D721Med (cell line): ENCODE data around the gene GALNT10.

Experiments
- DNase-seq: peaks from one replicate; pipeline ENCODE4 v3.0.0; 2011; ENCODE audit warnings: low spot score; ENCODE audit not compliant: insufficient read length
- FAIRE-seq: peaks from 2 replicates; lab custom pipeline; 2011; peaks lifted over from hg19 to GRCh38; lab: Jason Lieb, UNC
- TF ChIP-seq, protein P1 (sequence below): IDR thresholded peaks from 2 replicates; pipeline ENCODE4 v1.5.1; 2012; ENCODE audit warnings: mild to moderate bottlenecking, control low read depth; ENCODE audit not compliant: insufficient read depth; ENCODE audit errors: missing control alignments

The GALNT10 gene

GRCh38 chr5:154193701-154194121, 3.2 kb downstream of the GALNT10 start:
- FAIRE-seq (no peak), DNase-seq (no peak)
- TF ChIP-seq, protein P1, sequence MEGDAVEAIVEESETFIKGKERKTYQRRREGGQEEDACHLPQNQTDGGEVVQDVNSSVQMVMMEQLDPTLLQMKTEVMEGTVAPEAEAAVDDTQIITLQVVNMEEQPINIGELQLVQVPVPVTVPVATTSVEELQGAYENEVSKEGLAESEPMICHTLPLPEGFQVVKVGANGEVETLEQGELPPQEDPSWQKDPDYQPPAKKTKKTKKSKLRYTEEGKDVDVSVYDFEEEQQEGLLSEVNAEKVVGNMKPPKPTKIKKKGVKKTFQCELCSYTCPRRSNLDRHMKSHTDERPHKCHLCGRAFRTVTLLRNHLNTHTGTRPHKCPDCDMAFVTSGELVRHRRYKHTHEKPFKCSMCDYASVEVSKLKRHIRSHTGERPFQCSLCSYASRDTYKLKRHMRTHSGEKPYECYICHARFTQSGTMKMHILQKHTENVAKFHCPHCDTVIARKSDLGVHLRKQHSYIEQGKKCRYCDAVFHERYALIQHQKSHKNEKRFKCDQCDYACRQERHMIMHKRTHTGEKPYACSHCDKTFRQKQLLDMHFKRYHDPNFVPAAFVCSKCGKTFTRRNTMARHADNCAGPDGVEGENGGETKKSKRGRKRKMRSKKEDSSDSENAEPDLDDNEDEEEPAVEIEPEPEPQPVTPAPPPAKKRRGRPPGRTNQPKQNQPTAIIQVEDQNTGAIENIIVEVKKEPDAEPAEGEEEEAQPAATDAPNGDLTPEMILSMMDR, result no peak

DNA sequence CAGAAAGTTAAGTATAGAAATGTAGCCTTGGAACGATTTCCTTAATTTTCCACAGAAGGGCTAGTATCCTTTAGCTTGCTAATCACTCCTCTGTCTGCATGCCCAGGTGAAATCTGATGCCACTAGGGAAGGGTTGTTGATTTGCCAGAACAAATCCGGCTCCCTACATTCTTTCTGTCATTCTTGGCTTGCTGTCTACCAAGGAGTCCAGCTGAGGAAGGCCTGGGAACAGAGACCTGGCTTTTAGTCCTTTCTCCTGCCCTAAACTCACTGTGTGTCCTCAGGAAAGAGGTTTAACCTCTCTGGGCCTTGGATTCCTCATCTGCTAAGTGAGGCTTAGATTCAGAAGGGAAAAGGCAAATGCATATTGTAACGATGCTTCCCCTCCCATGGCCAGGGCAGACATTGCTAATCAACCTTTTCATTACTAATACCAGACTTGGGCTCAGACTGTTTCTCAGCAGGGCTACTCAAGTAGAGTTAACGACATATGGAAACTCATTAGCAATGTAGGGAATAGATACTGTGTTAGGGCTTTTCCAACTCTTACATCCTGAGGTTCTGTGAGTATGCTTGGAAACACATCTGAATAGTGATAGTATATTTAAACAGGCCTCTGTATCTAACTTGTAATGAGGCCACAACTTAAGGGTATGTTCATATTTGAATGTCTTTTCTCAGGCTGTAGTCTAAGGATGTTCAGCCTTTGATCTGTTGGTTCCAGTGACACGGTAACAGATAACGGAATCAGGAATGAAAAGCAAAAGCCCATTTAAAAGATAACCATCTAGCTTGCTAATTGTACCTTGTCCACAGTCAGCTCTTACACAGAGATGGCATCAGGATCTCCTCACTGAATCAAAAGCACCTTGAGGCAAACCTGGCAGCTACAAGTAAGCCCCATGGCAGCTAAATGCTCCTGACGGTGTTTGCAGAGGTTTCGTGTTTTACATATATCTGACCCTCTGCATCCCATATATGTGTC, 4.1 kb downstream of the GALNT10 start:
- DNase-seq, result no peak
- TF ChIP-seq, protein P1, result no peak
- no peak for FAIRE-seq

- TF ChIP-seq, protein P1, result no peak
- DNase-seq (no peak), FAIRE-seq (no peak)
Measured at GRCh38 chr5:154196281-154196680, 5.7 kb downstream of the GALNT10 start.

DNA sequence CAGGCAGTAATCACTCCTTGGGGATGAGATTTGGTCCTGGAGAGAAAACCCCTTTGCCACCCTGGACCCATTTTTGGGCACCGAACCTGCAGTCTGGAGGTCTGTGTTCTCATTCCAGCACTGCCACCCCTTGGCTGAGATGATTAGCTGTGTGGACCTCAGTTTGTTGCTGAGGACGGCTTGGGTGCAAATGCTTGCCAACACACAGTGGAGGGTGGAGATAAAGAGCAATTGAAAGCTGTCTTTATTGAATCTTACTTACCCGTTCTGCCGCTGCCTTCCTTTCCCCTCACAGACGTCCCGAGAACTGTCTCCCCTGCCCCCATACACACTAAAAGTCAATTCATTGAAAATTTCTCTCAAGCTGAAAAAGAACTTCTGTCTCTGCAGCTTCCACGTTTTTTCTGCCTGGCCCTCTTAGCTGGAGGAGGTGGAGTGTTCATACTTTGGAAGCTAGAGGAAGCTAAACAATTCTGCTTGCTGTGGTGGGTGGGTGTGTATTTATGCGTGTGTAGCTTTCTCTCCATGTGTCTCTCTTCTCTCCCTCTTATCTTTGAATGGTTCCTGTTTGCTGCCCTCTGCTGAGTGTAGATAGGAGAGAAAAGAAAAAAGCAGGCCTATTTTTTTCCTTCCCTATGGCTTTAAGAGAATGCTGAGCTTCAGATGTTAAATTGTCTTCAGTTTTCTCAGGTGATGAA, 6.6 kb downstream of the GALNT10 start:
- FAIRE-seq (no peak), DNase-seq (no peak)
- TF ChIP-seq, protein P1, result peak; percentile 44

GRCh38 chr5:154197801-154198491, 7.4 kb downstream of the GALNT10 start:
- DNase-seq, result no peak
- TF ChIP-seq, protein P1, result no peak
- no peak for FAIRE-seq

- TF ChIP-seq, protein P1, result peak; percentile 1
- DNase-seq, result no peak
- FAIRE-seq, result no peak
Measured at GRCh38 chr5:154198611-154199230, 8.2 kb downstream of the GALNT10 start.
